Esophagus squamous epithelium (tissue), 5 donors: Measurements from ENCODE around the gene NFAT5. TPM values are rescaled to one million over a fixed set of nuclear protein-coding genes. Genes with fewer than 3 reads are reported as not detected.

Experiments used
- DNase-seq: peaks from one replicate; lab custom pipeline; 2025; lab: John Stamatoyannopoulos, UW
- H3K27ac ChIP-seq, 4 donors: fragments of 200-600 bp; sonication (generic); one replicate each; pipeline ENCODE4 v1.5.1; 2016 to 2019; ENCODE audit warnings: mild to moderate bottlenecking in 1 of 4
- H3K27me3 ChIP-seq, 4 donors: fragments of 200-600 bp; sonication (generic); 1 replicate in 3 of 4; 2 replicates in 1 of 4; pipeline versions ENCODE4 v1.5.1 to v1.6.0; 2017 to 2021; ENCODE audit warnings: antibody characterized with exemption in 1 of 4
- H3K36me3 ChIP-seq, 3 donors: fragments of 200-600 bp; sonication (generic); one replicate each; pipeline ENCODE4 v1.5.1; 2016 to 2019
- H3K4me1 ChIP-seq, 3 donors: fragments of 200-600 bp; sonication (generic); one replicate each; pipeline ENCODE4 v1.5.1; 2017 to 2019
- H3K4me3 ChIP-seq, 4 donors: fragments of 200-600 bp; sonication (generic); 1 replicate in 3 of 4; 2 replicates in 1 of 4; pipeline ENCODE4 v1.5.1; 2016 to 2019; ENCODE audit warnings: mild to moderate bottlenecking in 2 of 4, moderate library complexity in 1 of 4
- H3K9me3 ChIP-seq, 3 donors: fragments of 200-600 bp; sonication (generic); one replicate each; pipeline ENCODE4 v1.5.1; 2016 to 2019
- POLR2A ChIP-seq, 4 donors: fragments of 450-650 bp; IDR thresholded peaks; one replicate each; pipeline ENCODE4 v1.6.1; 2017; ENCODE audit warnings: antibody characterized with exemption in 4 of 4, mild to moderate bottlenecking in 4 of 4, moderate library complexity in 3 of 4
- WGBS, 2 donors: methylation state at CpG; one replicate each; pipeline ENCODE4 v1.1.5; 2018; 5-methylcytosine and 5-hydroxymethylcytosine counted together
- intact Hi-C: fragments of 100-400 bp; cut with DNase I; formaldehyde crosslinking; loops from one replicate; pipeline ENCODE4 v1.15.0; 2022
- small RNA-seq, 4 donors: library from RNA; depleted of rRNA; stranded (forward); fragments of <200 nt; gene quantifications; one replicate each; pipeline ENCODE3, GENCODE V24; 2016
- total RNA-seq, 4 donors: library from RNA; depleted of rRNA; stranded (reverse); fragments of >200 nt; gene quantifications; one replicate each; pipeline ENCODE4 v1.1.0, GENCODE V29; 2016
- TF ChIP-seq, protein P1 (sequence below), 6 experiments: fragments of 450-650 bp in 4 of 6; fragments of 200-600 bp in 2 of 6; sonication (generic) in 2 of 6; IDR thresholded peaks; one replicate each; pipeline ENCODE4 v1.5.1; 2016 to 2019; ENCODE audit warnings: antibody characterized with exemption in 6 of 6, mild to moderate bottlenecking in 4 of 6, moderate library complexity in 4 of 6
- donor health status: DM: yes; HTN: yes; CAD: no.

Gene NFAT5
- total RNA-seq, 4 donors from 2014 or later, result 15.7 to 59.3 (median 30.1) TPM

DNA sequence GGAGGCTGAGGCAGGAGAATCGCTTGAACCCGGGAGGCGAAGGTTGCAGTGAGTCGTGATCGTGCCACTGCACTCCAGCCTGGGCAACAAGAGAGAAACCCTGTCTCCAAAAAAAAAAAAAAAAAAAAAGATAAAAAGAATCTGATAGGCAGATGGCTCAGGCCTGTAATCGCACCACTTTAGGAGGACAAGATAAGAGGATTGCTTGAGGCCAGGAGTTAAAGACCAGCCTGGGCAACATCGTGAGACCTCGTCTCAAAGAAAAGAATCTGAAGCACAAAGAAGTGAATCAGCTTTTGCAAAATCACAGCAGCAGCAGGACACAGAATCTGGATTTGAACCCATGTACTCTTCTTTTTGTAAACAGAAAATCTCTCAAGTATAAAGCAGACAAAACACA, 181.3 kb downstream of the NFAT5 start:
- 84 to 87% methylated on average over 7 to 8 of the region's 8 CpGs for WGBS, 2 donors
- no peak for DNase-seq
- intact Hi-C loops, result no loop called here

DNA sequence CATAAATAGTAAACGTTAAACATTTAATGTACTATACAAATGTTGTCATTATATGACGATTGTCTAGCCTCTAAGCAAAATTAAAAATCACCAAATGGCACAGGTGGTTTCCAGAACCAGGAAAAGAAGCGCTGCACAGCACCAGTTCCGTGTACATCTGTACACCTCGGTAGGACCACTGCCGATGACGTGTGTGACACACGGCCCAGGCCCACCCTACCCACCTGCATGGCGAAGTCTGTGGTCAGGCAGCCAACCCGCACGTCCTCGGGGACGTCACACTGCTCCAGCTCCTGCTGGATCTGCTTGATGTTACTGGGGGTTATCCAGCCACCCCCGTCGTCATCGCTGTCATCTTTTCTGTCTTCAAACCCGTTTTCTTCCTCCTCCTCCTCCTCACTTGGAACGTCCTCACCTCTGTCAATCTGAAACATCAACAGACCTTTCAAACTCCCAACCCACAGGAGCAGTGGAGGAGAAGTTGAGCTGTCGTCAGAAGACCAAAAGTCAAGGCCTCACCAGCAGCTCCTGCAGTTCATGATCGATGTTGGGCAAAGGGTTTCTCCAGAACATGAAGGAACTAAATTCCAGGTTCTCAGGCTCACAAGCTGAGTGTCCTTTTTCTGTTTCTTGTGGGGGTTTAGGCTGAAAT, 183.1 kb downstream of the NFAT5 start:
- Histone ChIP-seq H3K27ac (no peak overlapping the region), H3K9me3 (no peaks in the 10 kb centered on the region), H3K27me3 (no peaks in the 10 kb centered on the region), H3K4me3 (no peak overlapping the region), H3K36me3 (peaks cover 36 to 84% (median 51%) of the 10 kb centered on the region in 3 donors), H3K4me1 (peaks cover 9 to 18% (median 15%) of the 10 kb centered on the region in 3 donors)
- 80 to 86% methylated on average over 18 of the region's 20 CpGs for WGBS, 2 donors
- TF ChIP-seq, protein P1, sequence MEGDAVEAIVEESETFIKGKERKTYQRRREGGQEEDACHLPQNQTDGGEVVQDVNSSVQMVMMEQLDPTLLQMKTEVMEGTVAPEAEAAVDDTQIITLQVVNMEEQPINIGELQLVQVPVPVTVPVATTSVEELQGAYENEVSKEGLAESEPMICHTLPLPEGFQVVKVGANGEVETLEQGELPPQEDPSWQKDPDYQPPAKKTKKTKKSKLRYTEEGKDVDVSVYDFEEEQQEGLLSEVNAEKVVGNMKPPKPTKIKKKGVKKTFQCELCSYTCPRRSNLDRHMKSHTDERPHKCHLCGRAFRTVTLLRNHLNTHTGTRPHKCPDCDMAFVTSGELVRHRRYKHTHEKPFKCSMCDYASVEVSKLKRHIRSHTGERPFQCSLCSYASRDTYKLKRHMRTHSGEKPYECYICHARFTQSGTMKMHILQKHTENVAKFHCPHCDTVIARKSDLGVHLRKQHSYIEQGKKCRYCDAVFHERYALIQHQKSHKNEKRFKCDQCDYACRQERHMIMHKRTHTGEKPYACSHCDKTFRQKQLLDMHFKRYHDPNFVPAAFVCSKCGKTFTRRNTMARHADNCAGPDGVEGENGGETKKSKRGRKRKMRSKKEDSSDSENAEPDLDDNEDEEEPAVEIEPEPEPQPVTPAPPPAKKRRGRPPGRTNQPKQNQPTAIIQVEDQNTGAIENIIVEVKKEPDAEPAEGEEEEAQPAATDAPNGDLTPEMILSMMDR (IDR thresholded peaks at IDR 0.05), result no peak
- TF ChIP-seq POLR2A (IDR thresholded peaks at IDR 0.05), result no peak
- no peak for DNase-seq
- intact Hi-C loops, result no loop called here

More for the DNA sequence above, 181.3 kb downstream of the NFAT5 start:
- H3K36me3 ChIP-seq, result peaks cover 36 to 100% (median 51%) of the 10 kb centered on the region in 3 donors
- H3K9me3 ChIP-seq, result no peaks in the 10 kb centered on the region
- TF ChIP-seq, protein P1 (IDR thresholded peaks at IDR 0.05), result no peak
- TF ChIP-seq POLR2A (IDR thresholded peaks at IDR 0.05), result no peak
- H3K4me3 ChIP-seq, result no peak overlapping the region
- no peak overlapping the region for H3K27ac ChIP-seq
- H3K4me1 ChIP-seq, result peaks cover 2 to 10% (median 3%) of the 10 kb centered on the region in 3 donors
- no peaks in the 10 kb centered on the region for H3K27me3 ChIP-seq

DNA sequence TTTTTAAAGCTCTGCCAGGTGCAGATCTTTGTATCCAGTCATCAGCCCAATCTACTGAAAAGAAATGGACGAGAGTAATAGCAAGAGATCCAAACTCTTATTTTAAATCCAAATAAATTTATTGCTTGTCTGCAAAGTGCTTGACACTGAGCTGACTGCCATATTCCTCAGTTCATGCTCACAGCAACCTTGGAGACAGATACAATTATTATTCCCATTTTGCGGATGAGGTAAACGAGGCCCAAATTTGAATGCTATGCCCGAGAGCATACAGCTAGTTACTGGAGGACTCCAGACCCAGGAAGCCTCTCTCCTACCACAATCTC, 188.3 kb downstream of the NFAT5 start:
- H3K9me3 ChIP-seq, result no peaks in the 10 kb centered on the region
- no peaks in the 10 kb centered on the region for H3K27me3 ChIP-seq
- peaks cover 6 to 31% (median 17%) of the 10 kb centered on the region in 3 donors for H3K36me3 ChIP-seq
- H3K4me3 ChIP-seq, result peak overlapping the region; percentile 80 to 92 (median 89)
- intact Hi-C loops, result loop anchor here (5.0 kb wide), 1 partner anchor 42 kb away; no protein-coding TSS in a partner anchor
- TF ChIP-seq POLR2A (IDR thresholded peaks at IDR 0.05), result no peak
- TF ChIP-seq, protein P1 (IDR thresholded peaks at IDR 0.05), result no peak
- DNase-seq, result no peak
- H3K27ac ChIP-seq, result peak overlapping the region; percentile 73 to 89 (median 86)
- H3K4me1 ChIP-seq, result peaks cover 14 to 30% (median 18%) of the 10 kb centered on the region in 3 donors
- WGBS, 2 donors, result 7 to 9% methylated on average over 4 of the region's 4 CpGs

Small RNA genes lying within 50 kb of the gene (small RNA-seq; reads per million reads assigned to genes)
- gene MIR1538, result 0 reads per million in 4 donors

Other genes starting within 250 kb of the NFAT5 start
- gene PDF, start 235.4 kb upstream of the NFAT5 start, total RNA-seq, result 10 to 100 TPM; 14.3 to 21.8 (median 21.4) TPM
- gene COG8, start 226.4 kb upstream of the NFAT5 start, total RNA-seq, result 10 to 100 TPM; 24.0 to 36.0 (median 30.1) TPM
- gene NIP7, start 226.2 kb upstream of the NFAT5 start, total RNA-seq, result 10 to 100 TPM; 14.1 to 29.6 (median 25.5) TPM
- not detected for gene TMED6, start 214.2 kb upstream of the NFAT5 start, total RNA-seq
- 10 to 100 TPM in 3 of 4 donors, 1 to 10 TPM in 1; 9.3 to 18.9 (median 12.9) TPM for gene TERF2, start 180.0 kb upstream of the NFAT5 start, total RNA-seq
- 10 to 100 TPM; 23.7 to 45.7 (median 39.6) TPM for gene CYB5B, start 141.3 kb upstream of the NFAT5 start, total RNA-seq
- gene NQO1, start 160.6 kb downstream of the NFAT5 start, total RNA-seq, result 100 to 1,000 TPM; 152 to 442 (median 247) TPM
- gene NOB1, start 189.0 kb downstream of the NFAT5 start, total RNA-seq, result 10 to 100 TPM; 34.4 to 55.1 (median 45.2) TPM
- gene WWP2, start 196.4 kb downstream of the NFAT5 start, total RNA-seq, result 10 to 100 TPM; 23.4 to 32.8 (median 29.6) TPM